Activated naive CD8-positive, alpha-beta T cell treated with anti-CD3 and anti-CD28 coated beads, Interleukin-2, amount 10 ng/mL, durations not matched to agents 7 days and 5 days (primary cell): Measurements from ENCODE around the gene HBG2. TPM values are rescaled to one million over a fixed set of nuclear protein-coding genes. Genes with fewer than 3 reads are reported as not detected.
"Not testable (repeated sequence)": the region's sequence is repeated elsewhere in the genome, so short reads cannot be mapped to it uniquely, and the experiment has no call there.

Experiments used
- ATAC-seq: fragments of 150-1000 bp; cut with Tn5 transposase; one replicate; pipeline ENCODE4 v1.10.0; 2021; ENCODE audit warnings: low read depth, moderate library complexity
- POLR2A ChIA-PET: fragments of 350-600 bp; sonication (Branson Sonifier 250); formaldehyde crosslinking; loops from one replicate; lab custom pipeline; 2021; ENCODE audit warnings: antibody characterized with exemption; lab: Charles Lee
- DNase-seq: peaks from one replicate; pipeline ENCODE4 v3.0.0; 2021
- H3K27ac Mint-ChIP-seq: one replicate; pipeline ENCODE4 v1.8.0; 2022; ENCODE audit warnings: mild to moderate bottlenecking, mixed read lengths
- H3K27me3 Mint-ChIP-seq: one replicate; pipeline ENCODE4 v1.8.0; 2022; ENCODE audit warnings: mild to moderate bottlenecking, moderate library complexity, mixed read lengths
- H3K36me3 Mint-ChIP-seq: one replicate; pipeline ENCODE4 v1.8.0; 2021; ENCODE audit warnings: mild to moderate bottlenecking, mixed read lengths
- H3K4me1 Mint-ChIP-seq: one replicate; pipeline ENCODE4 v1.8.0; 2021; ENCODE audit warnings: mixed read lengths
- H3K4me3 Mint-ChIP-seq: one replicate; pipeline ENCODE4 v1.8.0; 2022; ENCODE audit warnings: mild to moderate bottlenecking, moderate library complexity, mixed read lengths
- H3K9me3 Mint-ChIP-seq: one replicate; pipeline ENCODE4 v1.8.0; 2021; ENCODE audit warnings: mixed read lengths
- total RNA-seq, 2 experiments: library from RNA; stranded (reverse); gene quantifications; one replicate each; pipeline ENCODE4 v1.2.3, GENCODE V29; 2021

The HBG2 gene
- not detected for total RNA-seq

- H3K36me3 Mint-ChIP-seq, POLR2A ChIA-PET, H3K9me3 Mint-ChIP-seq, DNase-seq, ATAC-seq, H3K27ac Mint-ChIP-seq, H3K4me3 Mint-ChIP-seq, H3K4me1 Mint-ChIP-seq, H3K27me3 Mint-ChIP-seq: not testable (repeated sequence)
Measured at GRCh38 chr11:5254646-5255413, at the start of gene HBG2. Gene HBG2 (minus strand): TSS chr11:5254781. CDS start chr11:5254728, 53 bp downstream.

- DNase-seq, result no peak
- Mint-ChIP-seq H3K4me3 (no peak overlapping the region), H3K4me1 (no peaks in the 10 kb centered on the region), H3K27me3 (peaks cover 3% of the 10 kb centered on the region), H3K27ac (no peak overlapping the region), H3K9me3 (no peaks in the 10 kb centered on the region), H3K36me3 (no peaks in the 10 kb centered on the region)
- ATAC-seq, result no peak
- POLR2A ChIA-PET, result no interaction called here
Measured at GRCh38 chr11:5304046-5304445, 49.5 kb upstream of the HBG2 start.

- H3K9me3 Mint-ChIP-seq, result no peaks in the 10 kb centered on the region
- no peaks in the 10 kb centered on the region for H3K36me3 Mint-ChIP-seq
Measured at GRCh38 chr11:5303626-5304025, 49.0 kb upstream of the HBG2 start.

GRCh38 chr11:5301846-5302245 lies 47.3 kb upstream of the HBG2 start, which contains the start of gene OR51B4:
Gene OR51B4 (minus strand): TSS chr11:5301946. CDS start chr11:5301946, 0 bp downstream.
- Mint-ChIP-seq H3K27ac (no peak within 1 kb of the TSS), H3K4me3 (no peak within 1 kb of the TSS), H3K9me3 (no peaks in the 10 kb centered on the region), H3K36me3 (no peaks in the 10 kb centered on the region), H3K27me3 (peaks cover 6% of the 10 kb centered on the region), H3K4me1 (no peaks in the 10 kb centered on the region)
- POLR2A ChIA-PET, result no interaction called here
- no peak for ATAC-seq
- no peak for DNase-seq

More at GRCh38 chr11:5303626-5304025, 49.0 kb upstream of the HBG2 start:
- H3K4me1 Mint-ChIP-seq, result no peaks in the 10 kb centered on the region
- peaks cover 3% of the 10 kb centered on the region for H3K27me3 Mint-ChIP-seq
- no peak overlapping the region for H3K27ac Mint-ChIP-seq
- POLR2A ChIA-PET, result no interaction called here
- DNase-seq (no peak), ATAC-seq (no peak)
- no peak overlapping the region for H3K4me3 Mint-ChIP-seq

- Mint-ChIP-seq H3K4me3 (no peak overlapping the region), H3K27me3 (peaks cover 7% of the 10 kb centered on the region), H3K36me3 (no peaks in the 10 kb centered on the region), H3K4me1 (no peaks in the 10 kb centered on the region), H3K9me3 (no peaks in the 10 kb centered on the region), H3K27ac (no peak overlapping the region)
- POLR2A ChIA-PET, result no interaction called here
- DNase-seq (no peak), ATAC-seq (no peak)
Measured at GRCh38 chr11:5300251-5300650, 45.7 kb upstream of the HBG2 start.

GRCh38 chr11:5298451-5298850 lies 43.9 kb upstream of the HBG2 start:
- POLR2A ChIA-PET, result no interaction called here
- H3K9me3 Mint-ChIP-seq, result no peaks in the 10 kb centered on the region
- no peak overlapping the region for H3K4me3 Mint-ChIP-seq
- H3K4me1 Mint-ChIP-seq, result no peaks in the 10 kb centered on the region
- no peak overlapping the region for H3K27ac Mint-ChIP-seq
- H3K27me3 Mint-ChIP-seq, result peaks cover 7% of the 10 kb centered on the region
- no peak for DNase-seq
- H3K36me3 Mint-ChIP-seq, result no peaks in the 10 kb centered on the region
- ATAC-seq, result no peak

GRCh38 chr11:5297721-5298323 lies 43.2 kb upstream of the HBG2 start:
- H3K9me3 Mint-ChIP-seq, result no peaks in the 10 kb centered on the region
- H3K27ac Mint-ChIP-seq, result no peak overlapping the region
- peaks cover 7% of the 10 kb centered on the region for H3K27me3 Mint-ChIP-seq
- no peak overlapping the region for H3K4me3 Mint-ChIP-seq
- no peaks in the 10 kb centered on the region for H3K4me1 Mint-ChIP-seq
- no peak for DNase-seq
- ATAC-seq, result no peak
- no peaks in the 10 kb centered on the region for H3K36me3 Mint-ChIP-seq
- POLR2A ChIA-PET, result no interaction called here

GRCh38 chr11:5294342-5294995 lies 39.9 kb upstream of the HBG2 start:
- H3K4me1 Mint-ChIP-seq, ATAC-seq, H3K27me3 Mint-ChIP-seq, H3K36me3 Mint-ChIP-seq, POLR2A ChIA-PET, H3K27ac Mint-ChIP-seq, DNase-seq, H3K9me3 Mint-ChIP-seq, H3K4me3 Mint-ChIP-seq: not testable (repeated sequence)

GRCh38 chr11:5293028-5293427 lies 38.4 kb upstream of the HBG2 start:
- Mint-ChIP-seq H3K4me1 (no peaks in the 10 kb centered on the region), H3K27me3 (peaks cover 7% of the 10 kb centered on the region)
- POLR2A ChIA-PET, result no interaction called here

GRCh38 chr11:5291207-5291838 lies 36.7 kb upstream of the HBG2 start:
- Mint-ChIP-seq H3K9me3 (no peaks in the 10 kb centered on the region), H3K4me1 (no peaks in the 10 kb centered on the region)
- no peak for ATAC-seq

More at GRCh38 chr11:5293028-5293427, 38.4 kb upstream of the HBG2 start:
- Mint-ChIP-seq H3K27ac (no peak overlapping the region), H3K9me3 (no peaks in the 10 kb centered on the region), H3K36me3 (no peaks in the 10 kb centered on the region), H3K4me3 (no peak overlapping the region)
- DNase-seq, result no peak
- ATAC-seq, result no peak

GRCh38 chr11:5290106-5290505 lies 35.5 kb upstream of the HBG2 start:
- Mint-ChIP-seq H3K4me3 (no peak overlapping the region), H3K27me3 (no peaks in the 10 kb centered on the region), H3K4me1 (no peaks in the 10 kb centered on the region), H3K36me3 (no peaks in the 10 kb centered on the region), H3K9me3 (no peaks in the 10 kb centered on the region), H3K27ac (no peak overlapping the region)
- ATAC-seq (no peak), DNase-seq (no peak)
- POLR2A ChIA-PET, result no interaction called here

More at GRCh38 chr11:5291207-5291838, 36.7 kb upstream of the HBG2 start:
- H3K36me3 Mint-ChIP-seq, result no peaks in the 10 kb centered on the region
- POLR2A ChIA-PET, result no interaction called here
- no peak overlapping the region for H3K27ac Mint-ChIP-seq
- no peak overlapping the region for H3K4me3 Mint-ChIP-seq
- peaks cover 3% of the 10 kb centered on the region for H3K27me3 Mint-ChIP-seq
- DNase-seq, result no peak

GRCh38 chr11:5289696-5290095 lies 35.1 kb upstream of the HBG2 start:
- ATAC-seq (no peak), DNase-seq (no peak)
- Mint-ChIP-seq H3K27ac (no peak overlapping the region), H3K36me3 (no peaks in the 10 kb centered on the region), H3K4me3 (no peak overlapping the region), H3K9me3 (no peaks in the 10 kb centered on the region), H3K27me3 (no peaks in the 10 kb centered on the region), H3K4me1 (no peaks in the 10 kb centered on the region)
- POLR2A ChIA-PET, result no interaction called here

- H3K36me3 Mint-ChIP-seq, result no peaks in the 10 kb centered on the region
- POLR2A ChIA-PET, result no interaction called here
- no peaks in the 10 kb centered on the region for H3K27me3 Mint-ChIP-seq
- ATAC-seq, result no peak
- no peak overlapping the region for H3K4me3 Mint-ChIP-seq
- no peak overlapping the region for H3K27ac Mint-ChIP-seq
- no peak for DNase-seq
- no peaks in the 10 kb centered on the region for H3K4me1 Mint-ChIP-seq
- no peaks in the 10 kb centered on the region for H3K9me3 Mint-ChIP-seq
Measured at GRCh38 chr11:5288906-5289550, 34.4 kb upstream of the HBG2 start.
